HG02588 (cell line): Measurements from ENCODE around the gene MYOM1.

Experiments
- ATAC-seq: cut with Tn5 transposase; IDR thresholded peaks from one replicate; pipeline ENCODE4 v1.9.1; 2021; ENCODE audit warnings: mild to moderate bottlenecking, moderate library complexity; ENCODE audit not compliant: unreplicated experiment

The MYOM1 gene

GRCh38 chr18:3120356-3120755 is 99.4 kb downstream of the MYOM1 start:
- ATAC-seq, result no peak

GRCh38 chr18:3119401-3120341 is 100.1 kb downstream of the MYOM1 start:
- ATAC-seq, result no peak

- no peak for ATAC-seq
These were observed 101.4 kb downstream of the MYOM1 start for GRCh38 chr18:3118195-3119010.

- ATAC-seq, result no peak
These were observed 102.1 kb downstream of the MYOM1 start for GRCh38 chr18:3117493-3118192.

- no peak for ATAC-seq
These were observed 104.2 kb downstream of the MYOM1 start for GRCh38 chr18:3115447-3116030.

GRCh38 chr18:3114451-3114850 is 105.3 kb downstream of the MYOM1 start:
- no peak for ATAC-seq

- ATAC-seq, result no peak
These were observed 105.7 kb downstream of the MYOM1 start for GRCh38 chr18:3114026-3114425.

GRCh38 chr18:3111523-3112240 is 108.1 kb downstream of the MYOM1 start:
- ATAC-seq, result no peak

GRCh38 chr18:3110034-3110752 is 109.6 kb downstream of the MYOM1 start:
- ATAC-seq, result no peak

GRCh38 chr18:3107740-3108151 is 112.0 kb downstream of the MYOM1 start:
- ATAC-seq, result no peak

- ATAC-seq, result no peak
These were observed 115.3 kb downstream of the MYOM1 start for GRCh38 chr18:3104190-3105054.

- no peak for ATAC-seq
These were observed 116.2 kb downstream of the MYOM1 start for GRCh38 chr18:3103576-3103975.

- ATAC-seq, result no peak
These were observed 116.8 kb downstream of the MYOM1 start for GRCh38 chr18:3102983-3103382.

GRCh38 chr18:3100498-3101132 is 119.2 kb downstream of the MYOM1 start:
- ATAC-seq, result no peak

GRCh38 chr18:3099327-3099726 is 120.4 kb downstream of the MYOM1 start:
- ATAC-seq, result no peak

GRCh38 chr18:3097082-3097481 is 122.7 kb downstream of the MYOM1 start:
- no peak for ATAC-seq

GRCh38 chr18:3095921-3096320 is 123.8 kb downstream of the MYOM1 start:
- ATAC-seq, result no peak

GRCh38 chr18:3094338-3094684 is 125.5 kb downstream of the MYOM1 start:
- no peak for ATAC-seq
